Endothelial cell of hepatic sinusoid (primary cell): ENCODE results near the gene CADM2.
"Not testable (repeated sequence)": the region's sequence is repeated elsewhere in the genome, so short reads cannot be mapped to it uniquely, and the experiment has no call there.

Source experiments
- in situ Hi-C: cut with HindIII; loops from 2 replicates; pipeline ENCODE4 v1.10.0; 2017; ENCODE audit warnings: low sequenced_read_pairs

The CADM2 gene

DNA sequence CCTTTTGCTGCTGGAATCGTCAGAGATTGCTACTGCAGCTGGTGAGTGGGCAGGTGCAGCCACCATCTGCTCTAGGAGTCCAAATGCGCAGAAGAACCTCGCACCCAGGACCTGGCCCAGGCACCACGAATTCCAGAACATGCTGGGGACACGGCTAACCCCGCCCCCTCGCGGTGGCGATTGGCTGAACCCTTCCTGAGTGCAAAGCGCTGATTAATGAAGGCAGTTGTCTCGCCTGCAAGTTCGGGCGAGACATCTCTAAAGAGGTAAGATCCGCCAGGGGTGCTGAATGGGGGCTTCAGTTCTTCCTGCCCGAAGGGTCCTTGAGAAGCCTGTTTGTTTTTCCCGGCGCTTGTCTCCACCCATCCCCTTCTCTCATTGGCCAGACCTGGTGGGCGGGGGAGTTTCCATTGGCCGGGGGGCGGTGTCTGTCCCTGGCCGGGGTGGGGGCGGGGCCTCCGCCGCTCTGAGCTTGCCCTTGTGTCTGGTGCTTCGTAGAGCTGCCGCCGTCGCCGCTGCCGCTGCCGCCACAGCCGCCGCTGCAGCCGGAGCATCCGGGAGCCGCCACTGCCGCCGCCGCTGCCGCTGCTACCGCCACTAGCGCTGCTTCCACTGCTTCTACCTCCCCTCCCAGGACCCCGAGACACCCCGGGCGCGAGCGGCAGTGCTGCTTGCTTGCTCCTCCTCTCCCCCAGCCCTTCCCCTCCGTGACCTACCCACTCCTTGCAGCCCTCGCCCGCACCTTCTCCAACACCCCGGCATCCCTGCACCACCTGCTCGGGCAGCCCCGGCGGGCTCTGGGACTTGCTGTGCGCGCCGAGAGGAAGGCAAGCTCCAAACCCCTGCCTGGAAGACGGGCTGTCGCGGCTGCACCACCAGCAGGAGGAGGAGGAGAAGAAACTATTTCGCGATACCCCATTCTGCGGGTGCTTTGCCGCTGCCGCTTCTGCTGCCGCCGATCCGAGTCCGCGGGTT lies at the start of gene CADM2:
CADM2 (plus strand) TSS at position 495 of the 975 bp plus-strand sequence.
- in situ Hi-C loops = no loop called here

DNA sequence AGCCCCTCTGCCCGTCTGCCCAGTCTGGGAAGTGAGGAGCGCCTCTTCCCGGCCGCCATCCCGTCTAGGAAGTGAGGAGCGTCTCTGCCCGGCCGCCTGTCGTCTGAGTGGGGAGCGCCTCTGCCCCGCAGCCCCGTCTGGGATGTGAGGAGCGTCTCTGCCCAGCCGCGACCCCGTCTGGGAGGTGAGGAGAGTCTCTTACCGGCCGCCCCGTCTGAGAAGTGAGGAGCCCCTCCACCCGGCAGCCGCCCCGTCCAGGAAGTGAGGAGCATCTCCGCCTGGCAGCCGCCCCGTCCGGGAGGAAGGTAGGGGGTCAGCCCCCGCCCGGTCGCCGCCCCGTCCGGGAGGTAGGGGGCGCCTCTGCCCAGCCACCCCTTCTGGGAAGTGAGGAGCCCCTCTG lies 40.2 kb upstream of the CADM2 start:
- in situ Hi-C loops = not testable (repeated sequence)

DNA sequence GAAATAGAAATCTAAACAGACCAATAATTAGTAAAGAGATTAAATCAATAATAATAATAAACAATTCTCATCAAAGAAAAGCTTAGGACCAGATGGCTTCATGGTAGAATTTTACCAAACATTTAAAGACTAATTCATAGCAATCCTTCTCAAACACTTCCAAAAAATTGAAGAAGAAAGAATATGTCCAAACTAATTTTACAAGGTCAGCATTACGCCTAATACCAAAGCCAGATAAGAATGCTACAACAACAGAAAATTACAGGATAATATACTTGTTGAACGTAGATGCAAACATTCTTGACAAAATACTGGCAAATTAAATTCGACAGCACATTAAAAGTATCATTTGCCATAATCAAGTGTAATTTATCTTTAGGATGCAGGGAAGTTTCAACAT lies 36.1 kb upstream of the CADM2 start:
- in situ Hi-C loops = no loop called here

DNA sequence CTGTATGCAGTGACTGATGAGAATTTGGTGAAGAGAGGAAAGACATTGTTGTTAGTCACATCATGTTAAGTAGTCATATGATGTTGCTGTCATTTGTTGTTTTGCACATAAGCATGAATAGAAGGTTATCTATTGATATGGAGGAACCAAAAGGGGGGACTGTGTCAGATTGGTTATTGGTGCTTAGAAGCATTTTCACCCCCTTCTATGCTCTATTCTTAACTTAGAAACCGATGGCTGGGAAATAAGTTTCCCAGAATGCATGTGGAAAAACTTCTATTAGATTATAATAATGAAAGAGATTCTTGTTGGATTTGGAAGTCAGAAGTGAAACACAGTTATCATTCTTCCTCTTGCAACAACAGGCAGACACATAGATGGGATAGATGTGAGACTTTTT lies 33.2 kb upstream of the CADM2 start:
- in situ Hi-C loops = no loop called here

DNA sequence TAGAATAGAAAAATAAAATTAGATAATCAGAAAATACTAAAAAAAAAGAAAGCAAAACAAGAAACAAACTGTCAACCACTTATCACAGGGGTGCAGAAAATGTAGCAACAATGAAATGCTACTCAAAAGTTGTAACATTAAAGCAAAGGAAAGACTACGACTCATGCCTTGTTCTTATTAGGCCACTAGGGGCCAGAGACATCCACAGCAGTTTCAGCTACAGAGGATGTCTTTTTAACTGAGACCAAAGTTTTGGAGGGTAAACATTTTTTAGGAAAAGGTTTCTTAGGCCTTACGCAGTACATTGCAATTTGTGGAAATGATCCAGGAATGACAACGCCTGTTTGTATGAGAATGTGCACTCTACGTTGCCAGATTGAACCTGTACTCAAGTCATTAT lies 15.4 kb upstream of the CADM2 start:
- in situ Hi-C loops = no loop called here

DNA sequence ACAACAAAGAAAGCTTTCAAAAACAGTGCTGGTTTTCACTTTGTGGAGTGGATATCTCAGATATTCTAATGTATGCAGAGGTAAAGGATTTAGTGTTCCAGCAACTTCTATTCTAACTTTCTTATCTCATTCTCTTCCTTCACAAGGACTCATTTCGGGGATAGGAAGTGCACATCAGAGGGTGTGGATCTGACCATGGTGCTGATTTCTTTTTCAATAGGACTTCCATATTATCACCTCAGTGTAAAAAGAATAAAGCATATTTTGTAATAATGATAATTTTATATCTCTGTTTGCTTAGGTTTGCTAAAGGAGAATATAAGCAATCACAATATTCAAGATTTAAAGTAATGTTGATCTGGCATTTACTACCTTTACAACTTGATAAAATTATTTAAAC lies 12.5 kb upstream of the CADM2 start:
- in situ Hi-C loops = no loop called here

DNA sequence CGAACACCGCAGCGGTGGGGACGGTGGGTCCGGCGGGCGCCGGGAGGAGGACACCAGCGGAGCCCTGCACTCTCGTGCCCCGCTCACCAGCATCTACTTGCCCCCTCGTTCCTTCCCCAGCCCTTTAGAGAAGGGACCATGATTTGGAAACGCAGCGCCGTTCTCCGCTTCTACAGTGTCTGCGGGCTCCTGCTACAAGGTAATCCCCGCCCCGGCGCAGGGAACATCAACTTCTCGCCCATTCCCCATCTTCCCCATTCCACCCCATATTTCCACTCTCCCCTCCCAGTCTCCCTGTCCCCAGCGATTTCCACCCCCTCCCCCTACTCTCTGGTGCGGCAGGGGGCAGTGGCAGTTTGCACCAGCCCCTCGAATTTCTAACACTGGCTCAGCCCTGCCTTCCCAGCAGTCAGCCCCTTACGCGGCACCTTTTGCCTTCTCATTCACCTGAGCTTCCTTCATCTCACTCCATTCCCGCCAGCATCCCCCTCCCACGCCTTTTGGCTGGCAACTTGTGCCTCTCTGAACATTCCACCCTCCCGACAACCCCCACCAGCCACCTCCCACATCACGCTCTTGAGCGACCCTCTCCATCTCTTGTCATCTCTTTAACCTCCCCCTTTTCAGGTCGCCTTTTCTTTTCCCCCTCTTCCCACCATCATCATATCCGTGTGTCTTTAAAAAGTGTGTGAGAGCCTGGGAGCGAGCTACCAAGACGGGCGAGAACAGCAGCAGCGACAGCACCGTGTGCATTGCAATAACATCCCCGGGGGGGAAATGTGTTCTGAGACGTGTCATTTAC lies 882 bp downstream of the CADM2 start:
- in situ Hi-C loops = no loop called here

DNA sequence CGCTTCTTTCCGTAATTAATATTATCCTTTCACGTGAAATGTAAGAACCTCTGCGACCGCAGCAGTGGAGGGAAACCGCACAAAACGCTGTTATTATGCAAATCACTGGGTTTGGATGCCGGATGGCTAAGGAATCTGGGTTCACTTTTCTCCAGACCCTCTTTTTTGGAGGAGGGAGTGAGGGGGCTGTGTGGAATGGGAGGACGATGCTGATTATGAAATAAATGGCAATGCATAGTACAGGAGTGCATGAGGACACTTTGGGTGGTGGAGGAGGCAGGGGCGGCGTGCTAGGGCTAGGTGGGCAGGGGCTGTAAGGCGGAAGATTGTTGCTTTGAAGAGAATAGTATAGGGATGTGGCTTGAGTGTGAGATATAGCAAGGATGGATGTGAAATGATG lies 1.8 kb downstream of the CADM2 start:
- in situ Hi-C loops = no loop called here

DNA sequence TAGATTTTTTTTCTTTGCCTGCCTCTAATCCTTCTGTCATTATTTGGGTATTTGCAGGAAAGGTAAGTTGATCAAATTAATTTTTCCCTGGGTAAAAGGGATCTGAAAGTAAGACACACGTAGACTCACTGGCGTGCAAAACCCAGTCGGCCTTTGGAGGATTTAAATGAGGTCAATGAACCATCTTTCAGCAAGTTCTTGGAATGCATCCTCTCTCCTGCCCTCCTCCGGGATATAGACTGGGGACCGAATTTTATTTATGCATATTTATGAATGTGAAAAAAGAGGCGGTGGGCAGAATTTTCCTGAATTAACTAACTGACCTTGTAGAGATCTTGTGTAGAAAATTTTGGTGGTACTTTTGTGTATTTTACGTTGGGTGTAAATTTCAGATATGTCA lies 2.2 kb downstream of the CADM2 start:
- in situ Hi-C loops = no loop called here

DNA sequence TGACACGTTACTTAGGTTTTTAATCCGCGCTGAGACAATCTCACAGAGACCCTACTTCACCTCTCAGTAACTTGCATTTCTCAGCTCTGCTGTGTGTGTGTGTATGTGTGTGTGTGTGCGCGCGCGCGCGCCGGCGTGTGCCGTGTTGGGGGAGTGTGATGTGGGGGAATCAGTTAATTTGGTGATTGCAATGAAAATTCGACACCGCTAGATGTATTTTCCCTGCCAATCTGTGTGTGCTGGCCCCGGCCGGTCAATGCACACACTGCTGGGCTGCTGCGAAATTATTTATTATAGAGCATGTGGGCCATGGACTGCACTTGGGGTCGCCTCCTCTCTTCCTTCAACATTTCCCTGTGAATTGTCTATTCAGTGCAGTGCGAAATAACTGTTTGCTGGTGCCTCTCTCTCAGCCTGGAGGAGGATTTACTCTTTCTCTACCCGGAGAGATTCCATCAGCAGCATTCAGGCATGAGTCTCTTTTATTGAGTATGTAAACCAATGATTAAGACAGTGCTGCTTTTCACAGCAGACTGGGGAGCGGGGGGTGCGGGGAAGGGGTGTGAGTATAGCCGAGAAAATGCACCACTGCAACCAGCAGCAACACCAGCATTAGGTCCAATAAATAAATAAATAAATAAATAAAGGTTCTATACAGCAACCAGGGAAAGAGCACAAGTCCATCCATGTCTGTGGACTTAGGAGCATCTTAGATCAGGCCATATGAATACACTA lies 2.9 kb downstream of the CADM2 start:
- in situ Hi-C loops = no loop called here

DNA sequence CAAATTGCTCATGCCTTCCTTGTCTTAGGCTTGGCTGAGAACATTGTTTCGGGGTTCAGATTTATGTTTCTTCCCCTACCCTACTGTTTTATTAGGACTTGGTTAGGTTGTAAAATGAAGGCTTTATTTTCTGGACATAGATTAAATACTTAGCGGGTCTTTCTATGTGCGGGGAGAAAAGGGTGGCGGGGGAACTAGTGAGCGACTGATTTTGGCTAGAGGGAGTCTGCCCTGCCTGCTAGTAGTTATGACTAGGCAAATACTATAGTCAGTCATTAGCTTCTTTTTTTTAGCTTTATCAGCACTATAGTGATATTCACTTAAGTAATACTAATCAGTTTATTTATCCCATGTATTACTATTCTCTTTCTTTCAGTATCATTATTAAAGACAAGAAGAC lies 3.6 kb downstream of the CADM2 start:
- in situ Hi-C loops = no loop called here

DNA sequence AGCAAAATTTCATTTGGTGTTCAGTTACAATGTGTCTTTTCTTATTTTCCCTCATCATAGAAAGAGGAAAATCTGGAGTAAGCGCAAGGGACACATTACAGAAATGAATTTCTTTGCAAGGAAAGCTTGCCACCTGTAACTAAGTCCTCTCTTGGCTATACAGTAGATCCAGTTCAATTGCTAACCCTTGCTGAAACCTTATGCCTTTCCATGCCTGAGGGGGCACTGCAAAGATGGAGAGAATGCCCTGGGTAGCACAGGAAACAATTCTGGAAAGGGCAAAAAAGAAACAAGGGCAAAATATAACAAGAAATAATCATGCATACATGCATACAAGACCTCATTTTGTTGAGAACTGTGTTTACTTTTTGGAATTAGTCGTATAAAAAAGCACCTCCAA lies 4.3 kb downstream of the CADM2 start:
- in situ Hi-C loops = no loop called here

DNA sequence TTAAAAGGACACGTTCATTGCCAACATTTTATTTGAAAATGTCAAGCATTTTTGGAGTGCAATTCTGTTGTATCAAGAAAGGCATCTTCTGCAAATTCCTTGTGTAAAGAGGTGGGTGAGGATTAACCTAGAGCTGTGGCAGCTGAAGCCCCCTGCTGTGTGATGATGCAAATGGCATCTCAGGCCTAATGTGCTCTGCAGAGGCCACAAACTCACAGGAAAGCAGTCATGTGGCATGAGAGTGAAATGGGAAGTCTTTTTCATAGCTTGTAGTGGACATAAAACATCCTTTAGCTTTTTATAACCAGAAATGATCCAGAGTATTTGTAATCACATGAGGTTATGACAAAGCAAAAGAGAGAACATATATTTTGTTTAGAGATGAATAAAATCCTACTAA lies 6.4 kb downstream of the CADM2 start:
- in situ Hi-C loops = no loop called here

DNA sequence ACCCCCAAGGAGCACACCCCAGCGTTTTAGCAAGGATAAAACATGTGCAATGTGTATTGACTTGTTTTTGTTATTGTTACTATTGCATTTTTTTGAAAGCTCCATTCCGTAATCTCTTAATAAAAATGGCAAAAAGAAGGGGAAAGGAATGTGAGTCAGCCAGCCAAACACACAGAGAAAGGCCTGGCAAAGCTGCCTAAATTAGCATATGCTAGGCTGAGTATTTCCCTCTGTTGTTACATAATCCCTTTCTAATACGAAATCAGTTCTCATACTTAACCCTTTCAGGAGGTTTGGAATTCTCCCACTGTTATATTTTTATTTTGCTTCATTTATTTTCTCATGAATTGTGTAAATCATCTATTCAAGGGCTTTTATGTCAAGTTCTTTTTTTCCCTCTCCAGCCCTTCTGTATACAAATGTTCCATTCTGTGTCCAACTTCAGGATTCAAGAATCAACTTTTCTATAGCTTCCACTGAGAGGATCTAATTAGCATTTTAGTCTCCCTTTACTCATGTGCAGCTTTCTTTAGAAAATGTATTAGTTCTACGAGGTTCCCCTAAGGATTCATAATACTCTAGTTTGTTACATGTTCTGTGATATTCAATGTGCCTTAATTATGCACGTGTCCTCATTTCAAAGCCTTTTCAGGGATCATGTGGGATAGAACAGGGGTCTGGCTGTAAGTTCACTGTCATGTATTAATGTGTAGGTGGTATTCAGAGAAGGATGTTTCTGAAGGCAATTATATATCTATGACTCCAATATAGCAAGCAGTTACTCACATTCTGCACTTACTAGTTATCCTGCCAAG lies 9.2 kb downstream of the CADM2 start:
- in situ Hi-C loops = no loop called here

DNA sequence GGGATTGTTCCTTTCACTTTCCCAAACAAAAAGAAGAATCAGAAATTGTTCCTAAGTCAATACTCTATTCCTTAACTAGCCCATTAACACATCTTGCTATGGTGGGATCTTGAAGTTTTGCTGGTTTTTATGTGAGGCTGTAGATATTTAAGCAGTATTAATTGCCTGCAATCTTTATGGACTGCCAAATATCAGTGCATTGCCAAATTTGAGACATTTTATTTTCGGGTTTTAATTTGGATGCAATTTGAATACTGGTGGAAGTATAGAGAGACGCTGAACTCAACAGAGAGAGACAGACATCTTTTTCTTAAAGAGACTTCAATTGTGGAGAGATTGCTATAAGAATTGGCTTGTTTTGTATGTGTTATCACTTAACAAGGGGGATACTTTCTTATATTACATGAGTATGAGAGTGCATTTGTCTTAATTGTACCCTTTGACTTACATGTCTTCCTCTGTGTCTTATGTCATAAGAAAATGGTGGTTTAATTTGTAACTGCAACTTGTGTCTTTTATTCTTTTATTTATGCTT lies 10.0 kb downstream of the CADM2 start:
- in situ Hi-C loops = no loop called here

DNA sequence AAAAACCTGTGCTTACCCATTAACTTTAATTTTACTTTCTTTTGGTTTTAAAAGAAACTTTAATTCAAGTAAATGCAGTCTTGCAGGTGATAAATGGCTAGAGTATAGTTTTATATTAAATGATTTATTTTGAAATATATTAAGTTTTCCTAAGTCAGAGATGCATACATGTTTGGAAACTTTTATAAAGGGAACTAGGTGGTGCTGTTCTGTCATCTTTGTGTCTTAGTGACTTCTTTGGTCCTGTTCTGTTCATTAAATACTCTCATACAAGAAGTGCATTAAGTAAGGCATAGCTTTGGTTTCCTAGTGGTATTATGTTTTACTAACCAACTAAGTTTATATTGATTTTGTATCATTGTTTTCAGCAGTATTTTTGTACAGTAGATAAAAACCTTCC lies 15.6 kb downstream of the CADM2 start:
- in situ Hi-C loops = no loop called here

DNA sequence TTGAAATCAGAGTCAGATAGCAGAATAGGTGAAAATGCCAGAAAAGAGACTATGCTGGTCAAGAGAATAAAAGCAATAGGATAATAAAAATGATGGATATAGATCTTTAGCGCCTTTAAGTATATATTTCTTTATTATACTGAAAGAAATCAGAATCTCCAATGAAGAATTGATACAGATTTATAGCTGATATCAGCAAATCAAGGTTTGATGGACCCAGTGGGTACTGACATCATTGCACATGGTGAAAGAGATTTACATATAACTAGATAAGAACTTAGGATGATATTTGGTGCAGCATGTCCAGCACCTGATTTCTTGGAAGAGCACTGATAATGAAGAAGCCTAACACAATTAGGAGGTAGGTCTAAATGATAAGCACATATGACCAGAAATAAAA lies 18.2 kb downstream of the CADM2 start:
- in situ Hi-C loops = no loop called here

DNA sequence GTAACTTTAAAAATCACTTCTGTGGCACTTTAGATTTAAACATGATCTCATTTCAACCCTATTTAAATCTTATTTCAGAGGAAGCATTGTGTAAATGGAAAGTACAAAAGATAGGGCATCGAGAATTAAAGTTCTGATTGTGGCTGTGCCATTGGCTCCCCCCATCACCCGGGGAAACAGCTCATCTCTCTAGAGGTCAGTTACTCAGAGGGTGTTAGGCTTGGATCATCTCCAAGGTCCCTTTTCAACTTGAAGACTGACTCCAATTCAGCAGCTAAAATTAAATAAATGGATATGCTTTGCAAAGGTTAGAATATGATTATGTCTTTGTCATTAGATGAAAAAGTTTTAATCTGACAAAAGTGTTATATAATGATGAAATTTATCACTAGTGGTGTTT lies 20.1 kb downstream of the CADM2 start:
- in situ Hi-C loops = no loop called here

DNA sequence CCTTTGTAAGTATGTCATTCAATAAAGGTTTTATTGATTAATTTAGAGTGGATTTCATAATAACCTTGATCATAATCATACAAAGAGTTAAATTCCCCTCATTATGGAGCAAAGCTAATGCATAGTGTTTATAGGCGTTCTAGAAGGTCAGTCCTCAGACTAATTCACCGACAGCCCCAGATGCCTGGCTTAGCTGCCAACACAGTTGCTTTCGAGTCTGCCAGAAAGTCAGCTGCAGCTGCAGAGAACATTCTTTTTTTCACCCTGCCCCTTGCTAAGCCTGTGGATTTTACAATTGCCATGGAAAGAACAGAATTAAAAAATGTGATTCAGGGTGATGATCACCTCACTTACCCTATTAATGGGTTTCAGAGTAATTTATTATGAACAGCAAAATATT lies 21.2 kb downstream of the CADM2 start:
- in situ Hi-C loops = no loop called here

DNA sequence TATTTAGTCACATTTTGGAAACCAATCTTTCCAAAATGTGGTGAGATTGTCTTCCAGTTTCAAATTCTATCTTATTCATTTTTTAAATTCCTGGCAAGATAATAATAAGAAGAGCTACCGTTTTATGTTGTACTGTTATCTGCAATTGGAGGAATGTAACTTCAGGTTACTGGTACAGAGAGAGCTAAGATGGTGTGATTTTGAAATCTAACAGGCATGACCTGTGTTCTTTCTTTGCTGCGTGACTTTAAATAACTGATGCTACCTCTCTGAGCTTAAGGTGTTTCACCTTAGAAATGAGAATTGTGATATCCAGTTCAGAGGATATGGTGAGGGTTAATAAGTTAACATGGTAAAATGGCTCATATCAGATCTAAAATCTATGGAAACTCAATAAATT lies 21.7 kb downstream of the CADM2 start:
- in situ Hi-C loops = no loop called here
